Ureter (tissue), 1 donor: Measurements from ENCODE around the gene MCTS1. TPM values are rescaled to one million over a fixed set of nuclear protein-coding genes. Genes with fewer than 3 reads are reported as not detected.
"Not testable (repeated sequence)": the region's sequence is repeated elsewhere in the genome, so short reads cannot be mapped to it uniquely, and the experiment has no call there.

ENCODE experiments used
- DNase-seq: peaks from one replicate; pipeline ENCODE4 v3.0.0-alpha.2; 2020; ENCODE audit warnings: low spot score
- total RNA-seq: library from RNA; stranded (reverse); gene quantifications from one replicate; pipeline ENCODE4 v1.2.4, GENCODE V29; 2023
- donor health status: DM: yes; HTN: yes; CAD: no.

Gene MCTS1
- 55.2 TPM for total RNA-seq

- peak; percentile 88 for DNase-seq
These were observed at the start of gene MCTS1 for GRCh38 chrX:120603707-120604360. Gene MCTS1, plus strand, starts transcription at chrX:120604101. Its CDS starts 136 bp downstream, at chrX:120604237.

DNA sequence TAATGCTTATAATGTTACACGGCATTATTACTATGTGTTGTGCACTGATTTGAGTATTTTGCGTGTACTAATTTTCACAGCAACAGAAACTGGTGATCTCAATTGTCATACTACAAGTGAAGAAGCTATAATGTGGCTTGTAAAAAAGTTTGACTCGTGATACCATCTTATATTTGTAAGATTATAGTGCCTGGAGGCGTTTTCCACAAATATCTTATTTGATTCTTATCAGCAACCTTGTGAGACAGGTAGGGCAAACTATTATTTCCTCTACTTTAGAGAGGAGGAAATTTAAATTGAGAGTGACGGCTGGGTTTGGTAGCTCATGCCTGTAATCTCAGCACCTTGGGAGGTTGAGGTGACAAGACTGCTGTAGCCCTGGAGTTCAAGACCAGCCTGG is 47.6 kb upstream of the MCTS1 start:
- DNase-seq, result no peak

DNA sequence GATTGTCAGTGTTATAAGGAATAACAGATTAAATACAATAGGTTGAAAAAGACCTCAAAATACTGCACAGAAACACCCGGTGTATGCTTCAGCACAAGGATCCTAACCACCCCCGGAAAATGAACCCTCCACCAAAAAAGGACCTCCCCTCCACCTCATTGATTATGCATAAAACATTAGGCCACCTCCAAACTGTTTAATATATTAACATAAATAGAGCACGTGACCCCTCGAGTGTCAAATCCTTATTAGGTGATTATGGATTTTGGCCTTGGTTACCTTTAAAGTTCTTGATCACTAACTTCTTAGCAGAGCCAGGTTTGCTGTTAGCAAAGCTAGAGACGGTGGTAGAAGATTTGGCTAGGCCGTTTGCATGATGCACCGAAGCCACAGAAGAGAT is 44.1 kb upstream of the MCTS1 start:
- no peak for DNase-seq

DNA sequence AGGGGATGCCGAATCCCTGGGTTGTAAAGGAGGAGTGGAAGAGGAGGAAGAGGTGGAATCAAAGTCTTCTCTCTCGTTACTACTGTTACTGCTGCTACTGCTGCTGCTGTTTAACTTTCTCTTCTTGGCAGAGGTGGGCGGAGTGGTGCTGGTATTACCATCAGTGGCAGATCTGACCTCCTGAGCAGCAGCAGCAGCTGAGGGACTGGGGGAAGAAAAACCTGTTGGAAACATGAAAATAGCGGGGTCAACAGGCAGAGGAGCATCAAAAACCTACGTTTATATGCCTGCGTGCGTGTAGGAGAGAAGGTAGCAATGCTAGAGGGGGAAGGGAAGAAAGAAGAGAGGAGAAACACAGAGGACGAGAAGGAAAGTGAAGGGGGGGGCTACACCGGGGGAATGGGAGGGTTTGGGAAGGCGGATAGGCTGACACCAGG is 43.5 kb upstream of the MCTS1 start:
- DNase-seq, result no peak

GRCh38 chrX:120560842-120561633 is 42.9 kb upstream of the MCTS1 start, which contains the start of gene CUL4B:
Gene CUL4B, minus strand, starts transcription at chrX:120560962. Its CDS starts 324 bp downstream, at chrX:120560638.
- DNase-seq, result peak; percentile 96

DNA sequence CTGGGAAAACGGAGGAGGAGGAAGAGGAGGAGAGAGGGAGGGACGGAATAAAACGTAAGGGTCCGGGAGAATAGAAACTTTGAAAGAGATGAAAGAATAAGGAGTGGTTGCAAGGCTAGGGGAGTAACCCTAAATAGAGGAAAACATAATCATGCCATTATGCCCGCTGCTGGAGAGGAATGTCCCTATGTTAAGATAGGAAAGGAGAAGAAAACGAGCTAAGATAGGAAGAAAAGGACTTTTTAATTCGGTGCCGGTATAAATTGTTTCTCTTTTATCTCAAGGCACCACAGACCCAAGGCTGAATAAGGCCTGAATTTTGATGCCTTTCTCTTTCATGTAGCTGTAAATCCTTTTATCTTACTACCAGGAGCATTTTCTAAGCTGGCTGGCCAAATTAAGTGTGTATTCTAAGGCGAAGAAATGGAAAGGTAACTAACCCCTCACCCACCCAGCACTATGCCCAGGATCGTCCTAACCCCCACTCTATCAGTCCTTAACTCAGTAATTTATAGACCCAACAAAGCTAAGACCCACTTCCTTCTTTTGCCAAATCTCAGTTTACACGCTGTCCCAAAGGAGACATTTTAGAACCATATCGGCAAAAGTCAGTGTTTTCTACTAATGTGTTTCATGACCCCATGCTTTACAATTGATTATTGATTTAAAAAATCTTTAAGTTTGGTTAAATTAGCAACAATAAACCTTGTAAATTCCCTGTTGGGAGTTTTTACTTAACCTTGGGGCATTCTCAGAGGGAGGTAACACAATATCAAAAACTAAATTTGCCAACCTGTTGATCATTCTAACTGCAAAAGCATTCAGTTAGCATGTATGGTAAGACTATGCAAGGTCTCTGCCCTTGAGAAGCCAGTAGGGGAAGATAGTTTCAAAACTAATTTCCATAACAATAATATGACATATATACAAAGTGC is 42.0 kb upstream of the MCTS1 start:
- DNase-seq, result no peak

DNA sequence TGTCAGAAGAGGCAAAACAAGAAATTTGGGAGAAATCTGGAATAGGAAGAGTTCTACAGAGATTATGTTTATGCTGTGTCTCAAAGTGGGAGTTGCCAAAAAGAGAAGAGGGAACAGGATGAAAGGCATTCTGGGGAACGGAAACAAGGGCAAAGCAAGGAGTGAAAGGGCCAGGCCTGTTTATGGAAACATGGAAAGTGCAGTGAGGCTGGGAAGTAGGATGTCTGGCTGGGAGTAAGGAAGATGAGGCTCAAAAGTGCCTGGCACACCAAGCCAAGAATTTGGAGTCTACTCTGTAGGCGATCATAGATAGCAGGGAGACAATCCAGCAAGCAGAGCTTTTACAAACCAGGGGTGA is 41.4 kb upstream of the MCTS1 start:
- no peak for DNase-seq

DNA sequence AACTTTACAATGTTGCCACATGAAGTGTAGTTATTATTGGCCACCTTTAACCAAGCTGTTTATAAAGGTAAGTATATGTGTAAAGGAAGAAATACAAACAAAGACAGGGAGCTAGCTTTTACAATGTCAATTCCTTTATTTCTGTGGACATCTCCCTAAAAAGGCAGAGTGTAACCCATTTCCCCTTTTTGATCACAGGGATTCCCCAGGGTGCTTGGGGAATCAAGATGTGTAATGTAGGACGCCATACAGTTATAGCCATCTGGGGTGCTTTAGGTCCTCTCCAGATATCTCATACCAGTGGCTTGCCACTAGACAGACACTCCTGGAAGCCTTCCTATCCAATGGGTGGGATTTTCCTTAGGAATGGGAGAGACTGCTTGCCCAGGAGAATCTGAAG is 39.0 kb upstream of the MCTS1 start:
- no peak for DNase-seq

- DNase-seq, result no peak
These were observed 37.1 kb upstream of the MCTS1 start for GRCh38 chrX:120566817-120567216.

GRCh38 chrX:120568035-120568434 is 35.9 kb upstream of the MCTS1 start:
- no peak for DNase-seq

GRCh38 chrX:120568609-120569008 is 35.3 kb upstream of the MCTS1 start:
- DNase-seq, result no peak

GRCh38 chrX:120570011-120570600 is 33.8 kb upstream of the MCTS1 start:
- no peak for DNase-seq

DNA sequence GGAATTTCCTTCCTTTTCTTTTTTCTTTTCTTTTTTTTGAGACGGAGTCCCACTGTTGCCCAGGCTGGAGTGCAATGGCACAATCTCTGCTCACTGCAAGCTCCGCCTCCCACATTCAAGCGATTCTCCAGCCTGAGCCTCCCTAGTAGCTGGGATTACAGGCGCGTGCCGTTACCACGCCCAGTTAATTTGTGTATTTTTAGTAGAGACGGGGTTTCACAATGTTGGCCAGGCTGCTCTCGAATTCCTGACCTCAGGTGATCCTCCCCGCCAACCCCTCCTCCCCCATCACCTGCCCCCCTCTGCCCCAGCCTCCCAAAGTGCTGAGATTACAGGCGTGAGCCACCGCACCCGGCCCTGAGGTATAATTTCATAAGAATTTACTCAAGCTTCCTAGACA is 30.1 kb upstream of the MCTS1 start:
- DNase-seq, result not testable (repeated sequence)

DNA sequence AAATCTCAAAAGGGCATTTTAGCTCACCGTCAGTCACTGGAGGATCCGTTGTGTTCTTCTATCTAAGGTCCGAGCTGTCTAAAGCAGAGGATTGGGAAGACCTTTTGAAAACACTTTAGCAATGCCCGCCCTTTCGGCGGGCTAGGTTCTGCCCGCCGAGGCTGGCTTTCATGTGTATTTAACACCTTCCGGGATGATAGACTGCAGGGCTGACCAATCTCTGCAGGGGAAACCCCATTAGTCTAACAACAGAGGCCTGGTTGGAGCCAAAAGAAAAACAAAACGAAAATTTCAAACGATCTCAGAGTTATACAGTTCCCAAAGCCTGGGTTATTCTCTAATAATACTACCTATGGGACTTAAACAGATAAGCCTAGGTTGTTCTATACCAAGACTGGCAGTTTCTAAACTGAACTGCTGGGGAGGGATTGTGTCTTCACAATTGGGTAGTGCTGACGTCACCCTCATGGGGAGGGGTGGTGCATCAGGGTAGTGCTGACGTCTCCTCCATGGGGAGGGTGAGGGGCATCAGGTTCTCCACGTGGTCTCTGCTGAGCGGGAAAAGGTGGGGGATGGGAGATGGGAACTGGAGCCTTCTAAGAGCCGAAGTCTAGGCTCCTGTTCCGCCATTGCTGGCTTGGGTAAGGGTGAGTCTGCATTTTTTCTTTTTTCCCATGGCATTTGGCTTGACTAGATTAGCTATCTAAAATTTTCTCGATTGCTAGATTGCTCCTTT is 28.4 kb upstream of the MCTS1 start:
- DNase-seq, result no peak

- no peak for DNase-seq
These were observed 18.2 kb upstream of the MCTS1 start for GRCh38 chrX:120585702-120586101.

- no peak for DNase-seq
These were observed 471 bp downstream of the MCTS1 start for GRCh38 chrX:120604361-120604782.

DNA sequence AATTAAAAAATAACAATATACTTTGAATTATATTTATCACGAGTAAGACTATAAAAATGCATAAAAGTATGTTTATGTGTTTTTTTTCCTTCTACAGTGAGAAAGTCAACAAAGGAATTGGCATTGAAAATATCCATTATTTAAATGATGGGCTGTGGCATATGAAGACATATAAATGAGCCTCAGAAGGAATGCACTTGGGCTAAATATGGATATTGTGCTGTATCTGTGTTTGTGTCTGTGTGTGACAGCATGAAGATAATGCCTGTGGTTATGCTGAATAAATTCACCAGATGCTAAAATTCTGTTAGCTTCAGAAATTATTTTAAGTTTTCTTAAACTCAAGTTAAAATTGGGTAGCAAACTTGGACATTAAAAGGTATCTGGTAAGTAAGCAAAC is 8.2 kb downstream of the MCTS1 start:
- no peak for DNase-seq

- no peak for DNase-seq
These were observed 10.9 kb downstream of the MCTS1 start for GRCh38 chrX:120614816-120615215.

- DNase-seq, result no peak
These were observed 14.2 kb downstream of the MCTS1 start for GRCh38 chrX:120617996-120618630.

GRCh38 chrX:120625371-120625770 is 21.5 kb downstream of the MCTS1 start:
- no peak for DNase-seq
